GM18498 (cell line): Measurements from ENCODE around the gene SLC12A8.
A peak's percentile ranks its signal among the peaks of the same experiment; 100 is the strongest.

Source experiments
- ATAC-seq: cut with Tn5 transposase; IDR thresholded peaks from one replicate; pipeline ENCODE4 v1.9.1; 2021; ENCODE audit warnings: mild to moderate bottlenecking, moderate library complexity; ENCODE audit not compliant: unreplicated experiment

The SLC12A8 gene

DNA sequence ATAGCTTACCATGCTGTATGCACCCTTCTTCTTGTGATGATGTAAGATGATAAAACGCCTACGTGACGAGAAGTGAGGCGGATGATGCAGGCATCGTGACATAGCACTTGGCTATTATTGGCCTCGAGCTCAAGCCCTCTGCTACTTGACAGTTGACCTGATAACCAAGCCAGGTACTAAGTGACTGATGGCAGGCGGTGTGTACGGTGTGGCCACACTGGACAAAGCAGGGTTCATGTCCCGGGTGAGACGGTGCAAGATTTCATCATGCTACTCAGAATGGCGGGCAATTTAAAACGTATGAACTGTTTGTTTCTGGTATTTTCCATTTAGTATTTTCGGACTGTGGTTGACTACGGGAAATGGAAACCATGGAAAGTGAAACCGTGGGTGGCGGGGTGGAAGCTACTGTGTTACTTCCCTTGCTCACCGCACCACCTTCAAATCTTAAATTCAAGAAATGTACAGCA lies 57.7 kb downstream of the SLC12A8 start:
- peak; percentile 52 for ATAC-seq

DNA sequence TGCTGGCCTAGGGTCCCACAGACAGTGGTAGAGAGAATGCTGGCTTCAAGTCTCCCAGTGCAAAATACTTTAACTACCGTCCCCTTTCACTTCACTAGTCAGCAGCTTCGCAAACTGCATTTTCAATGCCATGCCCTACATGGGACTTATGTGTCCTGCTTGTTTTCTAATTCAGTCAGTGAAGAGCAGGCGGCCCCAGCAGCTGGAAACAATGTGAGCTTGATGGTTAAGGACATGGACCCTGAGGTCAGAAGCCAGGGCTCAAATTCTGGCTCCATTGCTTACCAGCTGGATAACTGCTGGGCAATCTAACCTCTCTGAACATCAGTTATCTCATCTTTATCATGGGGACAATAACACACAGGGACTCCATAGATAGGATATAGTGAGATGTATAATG lies 58.4 kb downstream of the SLC12A8 start:
- no peak for ATAC-seq

DNA sequence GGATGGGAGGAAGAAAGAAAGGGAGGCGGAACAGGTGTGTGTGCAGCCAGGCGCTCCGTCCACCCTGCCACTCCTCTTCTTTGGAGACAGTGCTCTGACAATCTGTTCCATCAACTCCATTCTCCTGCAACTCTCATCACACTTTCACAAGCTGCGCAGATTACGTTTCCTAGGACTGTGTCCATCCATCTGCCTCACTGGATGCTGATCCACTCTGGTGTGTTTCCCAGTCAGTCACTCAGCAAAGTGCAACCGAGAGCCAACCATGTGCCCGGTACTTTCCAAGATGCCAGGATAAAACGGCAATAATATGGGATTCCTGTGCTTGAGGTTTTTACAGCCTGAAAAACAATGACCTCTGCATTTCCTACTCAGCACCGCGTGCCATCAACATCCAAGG lies 59.6 kb downstream of the SLC12A8 start:
- no peak for ATAC-seq

DNA sequence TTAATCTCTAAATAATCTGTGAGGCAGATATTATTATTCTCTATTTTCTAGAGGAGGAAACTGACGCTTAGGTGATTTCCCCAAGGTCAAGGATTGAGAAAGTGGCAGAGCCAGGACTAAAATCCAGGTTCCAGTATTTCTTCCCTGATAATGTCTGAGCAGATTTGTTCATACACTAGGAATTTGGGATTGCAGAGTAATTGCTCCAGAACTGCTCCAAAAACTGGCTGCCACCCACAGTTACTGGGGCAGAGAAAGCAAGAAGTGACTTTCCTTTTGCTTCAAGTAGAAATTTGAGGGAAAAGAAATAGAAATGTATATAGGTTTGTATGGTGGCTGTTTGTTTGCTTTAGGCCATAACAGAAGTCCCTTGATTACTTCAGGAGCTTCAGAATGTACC lies 60.6 kb downstream of the SLC12A8 start:
- ATAC-seq, result no peak

DNA sequence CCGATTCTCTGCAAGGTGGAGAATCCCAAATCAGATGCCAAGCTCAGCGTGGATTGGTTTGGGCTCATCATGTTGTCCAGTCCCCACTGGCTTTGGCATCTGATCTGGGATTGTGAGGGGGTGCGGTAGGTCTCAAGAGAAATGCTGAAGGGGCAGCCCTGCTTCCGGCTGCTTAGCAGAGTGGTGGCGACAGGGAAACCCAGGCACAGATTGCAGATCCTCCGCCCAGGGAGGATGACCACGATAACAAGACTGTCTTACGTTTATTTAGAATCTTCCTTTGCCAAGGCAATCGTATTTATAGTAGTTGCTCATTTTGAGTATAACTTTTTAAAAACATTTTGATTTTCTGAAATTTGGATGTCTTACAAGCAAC lies 61.1 kb downstream of the SLC12A8 start:
- ATAC-seq, result no peak

DNA sequence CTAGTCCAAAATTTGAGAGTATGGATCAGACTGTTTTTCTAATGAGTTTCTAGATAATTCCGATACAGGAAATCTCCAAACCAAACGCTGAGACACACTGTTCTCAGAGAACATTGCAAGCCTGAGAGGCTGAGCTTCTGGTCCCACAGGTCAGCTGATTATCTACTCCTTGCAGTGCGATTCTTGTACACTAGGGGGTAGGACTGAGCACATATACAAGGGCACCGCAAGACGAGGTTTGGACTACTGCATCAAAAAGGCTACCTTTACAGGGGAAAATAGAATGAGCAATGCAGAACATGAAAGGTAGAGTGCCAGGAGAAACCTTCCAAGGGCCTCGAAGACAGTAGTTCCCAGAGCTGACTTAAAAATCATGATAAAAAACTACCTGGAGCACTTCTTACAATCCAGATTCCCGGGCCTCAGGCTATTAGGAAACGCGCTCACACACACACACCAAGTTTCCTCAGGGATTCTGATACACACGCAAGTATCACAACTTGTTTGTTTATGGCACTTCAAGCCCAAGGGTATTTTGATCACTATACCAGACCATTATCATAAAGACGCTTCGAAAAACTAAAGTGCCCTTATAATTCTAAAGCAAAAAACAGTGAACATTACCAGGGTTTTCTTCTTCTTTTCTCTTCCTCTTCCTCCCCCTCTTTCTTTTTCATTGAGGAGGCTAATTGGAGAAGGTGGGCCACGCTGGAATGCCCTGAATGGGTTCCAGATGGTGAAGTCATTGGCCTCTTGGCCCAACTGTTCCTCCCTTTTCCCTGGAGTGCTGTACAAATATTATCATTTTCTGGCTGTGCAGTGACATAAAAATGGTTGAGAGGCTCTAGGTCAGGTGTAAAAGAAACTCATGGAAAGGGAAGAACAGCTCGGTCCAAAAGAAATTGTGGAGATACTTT lies 61.8 kb downstream of the SLC12A8 start:
- ATAC-seq, result no peak

DNA sequence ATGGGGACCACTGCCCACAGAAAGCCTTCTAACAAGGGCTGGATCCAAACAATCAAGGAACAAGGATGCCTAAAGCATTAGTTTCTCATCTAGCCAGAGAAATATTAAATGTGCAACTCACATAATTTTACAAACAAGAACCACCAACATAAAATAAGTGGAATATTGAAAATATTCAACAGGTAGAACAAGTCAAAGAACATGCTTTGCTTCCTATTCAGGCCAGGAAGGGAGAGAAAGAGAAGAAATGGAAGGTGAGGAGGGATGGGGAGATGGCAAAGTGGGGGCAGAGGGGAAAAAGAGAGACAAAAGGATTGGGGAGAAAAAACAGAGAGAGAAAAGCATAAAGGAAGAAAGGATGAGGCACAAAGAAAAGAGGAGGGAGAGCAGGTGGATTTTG lies 63.1 kb downstream of the SLC12A8 start:
- ATAC-seq, result no peak

DNA sequence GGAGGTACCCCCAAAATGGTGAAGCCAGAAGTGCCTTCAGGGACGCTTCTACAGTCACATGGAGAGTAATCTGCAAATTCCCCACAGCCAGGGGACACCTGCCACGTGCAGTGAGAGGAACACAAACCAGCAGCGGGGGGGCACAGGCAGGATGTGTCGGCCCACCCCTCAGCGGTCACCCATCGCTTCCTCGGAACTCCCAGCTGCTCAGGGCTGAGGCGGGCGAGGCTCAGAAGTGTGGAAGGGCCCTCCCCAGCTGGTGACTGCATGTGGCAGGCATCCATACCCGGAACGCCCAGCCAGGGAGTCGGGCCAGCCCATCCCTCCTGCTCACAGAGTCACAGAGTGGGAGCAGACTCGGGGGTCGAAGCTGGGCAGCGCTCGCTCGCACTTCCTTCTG lies 63.7 kb downstream of the SLC12A8 start:
- ATAC-seq, result no peak

DNA sequence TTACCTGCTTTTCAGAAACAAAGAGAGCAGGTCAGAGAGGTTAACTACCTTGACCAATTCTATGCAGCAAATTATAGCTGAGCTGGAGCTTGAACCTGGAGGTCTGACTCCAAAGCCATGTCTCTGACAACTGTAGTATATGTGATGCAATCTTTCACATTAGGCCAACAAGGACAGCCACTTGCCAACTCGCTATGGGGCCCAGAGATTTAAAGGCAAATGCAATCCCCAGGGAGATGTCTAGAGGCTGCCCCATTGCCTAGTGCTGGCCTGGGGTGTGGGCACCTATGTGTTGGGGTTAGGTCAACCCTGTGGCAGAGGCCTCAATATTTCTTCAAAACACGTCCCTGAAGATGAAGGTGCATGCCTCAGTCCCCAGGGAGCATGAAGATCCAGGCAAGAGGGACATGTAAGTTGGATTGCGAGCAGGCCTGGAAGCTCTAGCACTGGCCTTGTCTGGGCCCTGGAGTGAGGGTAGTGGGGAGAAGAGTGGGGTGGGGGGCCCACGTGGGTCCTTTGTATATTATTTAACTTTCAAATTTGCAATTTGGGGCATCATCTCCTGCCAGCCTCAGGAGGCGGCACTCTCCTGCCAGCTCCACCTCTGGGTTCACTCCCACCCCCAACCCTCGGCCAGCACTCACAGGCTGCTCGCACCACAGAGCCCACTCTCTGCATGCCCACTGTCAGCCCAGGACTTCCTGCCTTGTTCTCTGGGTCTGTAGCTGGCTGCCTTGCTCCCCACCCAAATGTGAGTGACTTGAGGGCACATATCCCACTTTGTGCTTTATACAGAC lies 64.3 kb downstream of the SLC12A8 start:
- ATAC-seq, result no peak

DNA sequence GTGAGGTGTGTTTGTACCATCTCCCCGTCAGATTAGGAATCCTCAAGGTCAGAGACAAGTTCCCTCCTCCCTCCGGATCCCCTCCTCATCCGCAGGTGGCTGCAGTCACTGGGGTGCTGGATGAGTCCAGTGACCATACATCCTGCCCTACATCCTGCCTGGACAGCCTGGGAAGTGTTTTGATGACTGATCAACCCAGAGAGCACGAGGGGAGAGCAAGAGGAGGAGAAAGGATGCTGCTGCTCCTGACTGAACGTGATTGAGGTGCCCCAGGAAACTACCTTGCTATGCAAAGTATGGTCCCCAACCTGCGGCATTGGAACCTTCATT lies 65.1 kb downstream of the SLC12A8 start:
- peak; percentile 1 for ATAC-seq

DNA sequence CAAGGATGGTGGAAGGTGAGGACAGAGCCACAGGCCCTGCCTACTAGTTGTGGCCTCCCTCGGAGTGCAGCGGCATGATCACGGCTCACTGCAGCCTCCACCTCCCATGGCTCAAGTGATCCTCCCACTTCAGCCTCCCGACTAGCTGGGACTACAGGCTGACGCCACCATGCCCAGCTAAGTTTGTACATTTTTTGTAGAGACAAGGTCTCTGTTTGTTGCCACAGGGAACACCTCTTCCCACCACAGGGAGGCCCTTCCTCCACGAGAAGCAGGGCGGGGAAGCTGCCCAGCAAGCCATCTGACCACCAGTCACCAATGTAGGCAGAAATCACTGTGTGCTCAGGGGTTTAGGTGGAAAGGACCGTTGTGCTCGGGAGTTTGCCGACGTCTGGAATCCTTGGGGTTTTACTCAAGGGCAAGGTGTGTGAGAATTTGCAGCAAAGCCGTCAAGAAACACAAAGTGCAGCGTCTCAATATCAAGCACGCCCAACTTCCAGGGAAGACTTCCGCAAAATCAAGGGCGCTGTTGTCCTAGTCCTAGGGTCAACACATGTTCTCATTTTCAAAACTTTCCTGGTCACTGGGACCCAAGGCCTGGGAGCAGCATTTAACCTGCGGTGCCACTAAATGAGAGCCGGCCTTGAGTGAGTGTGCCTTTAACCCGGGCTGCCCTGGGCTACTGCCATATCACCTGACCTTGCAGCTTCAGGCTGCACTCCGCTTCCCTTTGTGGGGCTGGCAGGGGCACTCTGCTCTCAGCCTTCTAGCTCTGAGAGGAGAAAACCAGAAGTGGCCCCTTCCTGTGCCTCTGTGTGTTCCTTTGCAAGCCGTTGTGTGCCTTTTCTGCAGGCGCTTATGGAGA lies 65.7 kb downstream of the SLC12A8 start:
- ATAC-seq, result peak; percentile 57

DNA sequence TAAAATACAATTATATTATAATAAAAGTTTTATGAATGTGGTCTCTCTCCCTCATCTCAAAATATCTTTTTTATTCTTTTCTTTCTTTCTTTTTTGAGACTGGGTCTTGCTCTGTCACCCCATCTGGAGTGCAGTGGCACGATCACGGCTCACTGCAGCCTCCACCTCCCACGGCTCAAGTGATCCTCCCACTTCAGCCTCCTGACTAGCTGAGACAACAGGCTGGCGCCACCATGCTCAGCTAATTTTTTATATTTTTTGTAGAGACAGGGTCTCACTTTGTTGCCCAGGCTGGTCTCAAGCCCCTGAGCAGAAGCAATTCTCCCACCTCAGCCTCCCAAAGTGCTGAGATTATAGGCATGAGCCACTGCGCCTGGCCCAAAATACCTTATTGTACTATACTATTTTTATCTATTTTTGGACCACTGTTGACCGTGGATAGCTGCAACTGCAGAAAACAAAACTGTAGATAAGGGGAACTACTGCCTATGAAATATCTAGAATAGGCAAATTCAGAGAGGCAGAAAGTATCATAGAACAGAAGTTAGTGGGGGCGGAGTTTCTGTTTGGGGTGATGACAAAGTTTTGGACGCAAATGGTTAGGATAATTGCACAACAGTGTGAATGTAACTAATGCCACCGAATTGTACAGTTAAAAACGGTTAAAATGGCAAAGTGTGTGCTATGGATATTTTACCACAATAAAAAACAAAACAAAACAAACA lies 66.6 kb downstream of the SLC12A8 start:
- ATAC-seq, result no peak

DNA sequence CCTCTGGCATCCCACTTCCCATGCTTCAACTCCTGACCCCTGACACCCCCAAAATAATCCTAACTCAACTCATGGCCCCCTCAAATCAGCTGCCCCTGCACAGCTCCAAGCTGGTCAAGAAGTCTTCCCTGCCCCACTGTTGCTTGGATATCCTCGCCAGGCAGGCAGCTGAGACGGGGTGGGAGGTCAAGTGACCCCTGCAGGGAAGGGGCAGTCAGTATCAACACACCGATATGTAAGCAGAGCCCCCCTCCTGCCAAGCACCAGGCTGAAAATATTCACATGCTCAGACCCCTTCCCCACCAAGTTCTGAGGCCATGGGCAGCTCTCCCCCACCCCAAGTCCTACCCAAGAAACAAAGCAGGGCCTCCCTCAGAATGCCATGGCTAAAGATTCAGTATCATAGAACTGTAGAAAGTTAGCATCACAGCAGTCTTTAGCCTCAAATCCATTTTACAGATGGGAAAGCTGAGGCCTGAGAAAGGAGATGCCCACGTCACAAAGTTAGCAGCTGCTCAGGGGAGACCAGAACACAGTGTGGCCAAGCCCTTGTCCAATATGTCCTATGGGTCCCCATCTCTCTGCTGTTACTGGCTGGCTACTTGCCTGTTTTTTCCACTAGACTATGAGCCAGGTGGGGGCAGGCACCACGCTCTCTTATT lies 67.8 kb downstream of the SLC12A8 start:
- no peak for ATAC-seq

DNA sequence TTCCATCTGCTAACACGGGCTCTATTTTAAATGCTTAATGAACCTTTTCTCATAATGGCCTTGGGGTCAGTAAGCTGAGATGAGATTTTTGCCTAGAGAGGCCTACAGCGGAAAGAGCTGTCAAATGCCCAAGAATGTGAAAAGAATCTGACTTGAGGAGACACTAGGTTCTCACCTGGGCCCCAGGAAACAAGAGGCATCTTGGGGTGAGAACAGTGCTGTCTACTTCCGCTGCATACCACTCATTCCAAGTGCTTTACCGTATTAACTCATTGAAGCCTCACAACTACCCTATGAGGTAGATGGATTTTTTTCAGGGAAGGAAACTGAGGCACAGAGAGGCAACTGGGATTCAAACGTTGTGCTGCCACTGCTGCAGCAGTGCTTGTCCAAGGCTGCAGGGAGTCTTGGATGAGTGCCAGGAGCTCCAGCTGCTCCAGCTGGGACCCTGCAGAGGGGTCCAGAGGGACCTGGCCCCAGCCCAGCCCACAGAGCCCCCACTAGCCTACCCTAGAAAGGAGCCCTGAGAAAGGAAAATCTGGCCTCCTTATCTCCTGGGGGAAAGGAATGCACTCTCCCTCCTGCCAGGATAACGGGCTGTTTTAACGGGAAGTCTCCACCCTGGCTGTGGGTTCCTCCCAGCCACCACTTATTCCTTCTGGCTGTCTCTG lies 68.4 kb downstream of the SLC12A8 start:
- ATAC-seq, result no peak

DNA sequence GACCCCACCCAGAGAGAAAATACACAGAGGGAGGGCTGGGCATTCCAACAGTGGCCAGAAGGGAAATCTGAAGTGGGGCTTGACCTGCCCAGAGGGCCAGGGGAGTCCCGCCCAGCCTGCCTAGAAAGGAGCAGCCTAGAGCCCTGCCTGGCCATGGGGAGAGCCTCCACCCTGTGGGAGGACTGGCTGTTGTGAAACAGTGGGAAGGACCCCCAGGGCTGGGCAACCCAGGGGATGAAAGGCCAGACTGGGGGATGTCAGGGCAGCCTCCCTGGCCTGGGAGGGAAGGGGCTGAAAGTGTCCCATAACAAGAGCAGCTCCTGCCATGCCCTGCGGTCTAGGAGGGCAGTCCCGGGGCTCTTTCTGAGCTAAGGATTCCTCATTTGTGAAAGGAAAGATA lies 69.0 kb downstream of the SLC12A8 start:
- no peak for ATAC-seq

DNA sequence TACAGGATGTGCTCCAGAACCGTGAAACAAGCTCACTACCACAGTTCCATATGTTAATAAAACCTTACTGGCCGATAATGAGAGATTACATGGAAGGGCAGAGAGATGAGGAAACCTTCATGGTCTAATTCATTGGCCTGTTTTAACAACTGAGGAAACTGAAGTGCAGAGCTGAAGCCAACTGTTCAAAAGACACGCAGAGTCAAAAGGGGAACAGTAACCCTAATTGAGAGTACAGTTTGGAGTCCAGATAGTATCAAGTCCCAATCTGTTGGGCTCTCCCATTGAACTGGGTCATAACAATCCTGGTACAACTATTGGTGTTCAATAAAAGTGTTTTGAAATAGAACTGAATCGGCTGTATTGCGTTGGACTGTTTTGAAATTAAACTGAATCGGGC lies 69.6 kb downstream of the SLC12A8 start:
- ATAC-seq, result no peak

DNA sequence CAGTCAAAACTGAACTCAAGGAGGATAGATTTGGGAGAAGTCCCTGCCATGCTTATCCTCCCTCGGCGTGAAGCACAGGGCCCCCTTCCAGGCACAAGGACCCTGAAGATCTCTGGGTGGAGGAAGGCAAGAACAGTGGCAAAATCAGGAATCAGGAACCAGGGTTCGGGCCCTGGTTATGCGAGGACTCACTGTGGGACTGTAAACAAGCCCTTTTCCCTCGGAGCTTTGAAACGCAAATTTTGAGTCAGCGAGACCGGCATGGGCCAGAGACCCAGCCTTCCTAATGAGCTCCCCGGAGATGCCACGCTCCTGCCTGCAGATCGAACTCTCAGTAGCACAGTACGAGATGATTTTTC lies 70.1 kb downstream of the SLC12A8 start:
- no peak for ATAC-seq

DNA sequence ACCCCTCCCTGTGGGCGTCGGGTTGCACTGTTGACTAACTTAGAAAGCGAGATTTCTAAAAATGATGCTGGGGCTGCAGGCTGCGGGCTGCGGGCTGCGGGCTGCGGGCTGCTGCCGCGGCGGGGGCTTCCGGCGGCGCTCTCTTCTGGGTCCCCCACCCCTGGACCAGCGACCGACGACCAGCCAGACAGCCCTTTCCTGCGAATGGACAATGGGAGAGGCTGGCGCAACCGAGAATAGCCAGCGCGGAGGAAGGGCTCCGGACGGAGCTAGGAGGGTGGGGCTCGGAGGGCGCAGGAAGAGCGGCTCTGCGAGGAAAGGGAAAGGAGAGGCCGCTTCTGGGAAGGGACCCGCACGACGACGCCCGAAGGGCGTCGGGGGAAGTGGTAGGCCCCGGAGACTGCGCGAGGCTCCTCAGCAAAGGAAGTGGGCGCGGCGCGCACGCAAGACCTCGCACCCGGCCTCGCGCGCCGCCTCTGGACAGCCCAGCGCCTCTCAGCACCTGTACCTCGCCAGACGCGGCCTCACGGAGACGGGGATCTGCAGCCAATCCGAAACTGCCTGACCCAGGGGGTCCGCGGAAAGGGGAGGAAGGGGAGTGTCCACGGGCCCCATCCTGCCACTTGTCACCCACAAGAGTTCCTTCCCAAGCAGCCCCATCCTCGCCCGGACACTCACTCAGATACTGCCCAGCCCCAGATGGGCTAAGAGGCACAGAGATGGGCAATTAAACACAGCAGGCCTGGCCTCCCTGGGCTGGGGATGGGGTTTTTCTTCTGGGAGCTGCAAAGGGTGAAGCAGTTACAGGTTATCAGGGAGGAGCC lies 70.7 kb downstream of the SLC12A8 start:
- ATAC-seq, result peak; percentile 62
